ENCODE results near the gene VIM.

DNA sequence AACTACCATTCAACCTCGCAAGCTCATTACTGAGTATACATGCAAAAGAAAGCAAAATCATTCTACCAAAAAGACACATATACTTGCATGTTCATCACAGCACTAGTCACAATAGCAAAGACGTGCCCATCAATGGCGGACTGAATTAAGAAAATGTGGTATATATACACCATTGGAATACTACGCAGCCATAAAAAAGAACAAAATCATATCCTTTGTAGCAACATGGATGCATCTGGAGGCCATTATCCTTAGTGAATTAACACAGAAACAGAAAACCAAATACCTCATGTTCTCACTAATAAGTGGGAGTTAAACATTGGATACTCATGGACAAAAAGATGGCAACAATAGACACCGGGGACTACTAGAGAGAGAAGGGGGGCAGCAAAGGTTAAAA is 33.0 kb upstream of the VIM start:
- TF ChIP-seq, protein P1, sequence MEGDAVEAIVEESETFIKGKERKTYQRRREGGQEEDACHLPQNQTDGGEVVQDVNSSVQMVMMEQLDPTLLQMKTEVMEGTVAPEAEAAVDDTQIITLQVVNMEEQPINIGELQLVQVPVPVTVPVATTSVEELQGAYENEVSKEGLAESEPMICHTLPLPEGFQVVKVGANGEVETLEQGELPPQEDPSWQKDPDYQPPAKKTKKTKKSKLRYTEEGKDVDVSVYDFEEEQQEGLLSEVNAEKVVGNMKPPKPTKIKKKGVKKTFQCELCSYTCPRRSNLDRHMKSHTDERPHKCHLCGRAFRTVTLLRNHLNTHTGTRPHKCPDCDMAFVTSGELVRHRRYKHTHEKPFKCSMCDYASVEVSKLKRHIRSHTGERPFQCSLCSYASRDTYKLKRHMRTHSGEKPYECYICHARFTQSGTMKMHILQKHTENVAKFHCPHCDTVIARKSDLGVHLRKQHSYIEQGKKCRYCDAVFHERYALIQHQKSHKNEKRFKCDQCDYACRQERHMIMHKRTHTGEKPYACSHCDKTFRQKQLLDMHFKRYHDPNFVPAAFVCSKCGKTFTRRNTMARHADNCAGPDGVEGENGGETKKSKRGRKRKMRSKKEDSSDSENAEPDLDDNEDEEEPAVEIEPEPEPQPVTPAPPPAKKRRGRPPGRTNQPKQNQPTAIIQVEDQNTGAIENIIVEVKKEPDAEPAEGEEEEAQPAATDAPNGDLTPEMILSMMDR (conservative IDR thresholded peaks at IDR 0.05; ENCODE audit: low read length): no peak
- TF ChIP-seq EZH2phosphoT487 (IDR thresholded peaks at IDR 0.05; ENCODE audit: borderline replicate concordance): no peak

All from Loucy (cell line).